ENCODE measurements around the gene PLXNA2.

The PLXNA2 gene

DNA sequence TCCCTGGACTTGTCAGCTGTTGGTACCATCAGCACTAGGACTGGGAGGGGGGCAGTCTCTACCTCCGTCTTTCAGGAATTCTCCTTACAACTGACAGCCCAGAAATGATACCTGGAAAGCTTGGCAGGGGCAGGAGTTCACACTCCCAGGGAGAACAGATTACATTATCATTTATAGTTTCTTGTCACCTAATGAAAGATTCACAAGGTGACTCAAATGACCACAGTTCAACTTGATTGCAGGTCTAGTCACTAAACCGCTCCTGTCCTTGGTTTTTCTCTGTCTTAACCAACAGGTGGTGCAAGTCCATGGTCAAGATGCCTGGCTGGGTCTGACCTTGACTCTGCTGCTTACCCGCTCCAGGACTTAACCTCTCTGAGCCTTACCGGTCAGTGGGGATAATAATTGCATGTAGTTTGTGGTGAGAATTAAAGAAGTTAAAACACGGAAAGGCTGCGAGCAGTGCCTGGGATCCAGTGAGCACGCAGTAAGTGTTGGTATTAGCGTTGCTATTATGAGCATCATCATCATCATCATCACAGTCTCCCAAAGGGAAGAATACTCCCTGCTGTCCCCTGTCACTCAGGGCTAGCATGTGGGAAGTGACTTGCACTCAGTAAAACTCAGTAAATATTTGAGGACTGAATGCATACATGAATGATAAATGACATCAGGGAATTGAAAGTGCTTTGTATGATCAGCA, 207.9 kb downstream of the PLXNA2 start:
- DNase-seq = peak in 1 of 2 donors; percentile 40

DNA sequence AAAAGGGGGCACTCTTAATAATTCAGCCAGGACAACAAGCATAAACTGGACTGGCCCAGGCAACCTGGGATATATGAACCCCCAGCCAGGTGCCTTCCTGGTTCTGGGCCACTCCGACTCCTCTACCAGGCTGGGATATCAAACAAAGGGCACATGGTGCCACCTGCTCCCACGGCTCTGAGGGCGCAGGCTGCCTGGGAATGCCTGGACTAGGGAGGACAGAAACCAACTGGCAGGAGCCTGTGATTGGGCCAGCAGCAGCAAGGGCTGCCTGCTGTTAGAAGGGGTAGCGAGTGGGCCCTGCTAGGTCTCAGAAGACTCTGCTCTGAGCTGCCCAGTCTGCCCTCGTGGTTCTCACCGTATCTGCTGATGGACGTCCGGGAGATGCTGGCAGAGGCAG, 210.0 kb downstream of the PLXNA2 start:
- no peak for DNase-seq

DNA sequence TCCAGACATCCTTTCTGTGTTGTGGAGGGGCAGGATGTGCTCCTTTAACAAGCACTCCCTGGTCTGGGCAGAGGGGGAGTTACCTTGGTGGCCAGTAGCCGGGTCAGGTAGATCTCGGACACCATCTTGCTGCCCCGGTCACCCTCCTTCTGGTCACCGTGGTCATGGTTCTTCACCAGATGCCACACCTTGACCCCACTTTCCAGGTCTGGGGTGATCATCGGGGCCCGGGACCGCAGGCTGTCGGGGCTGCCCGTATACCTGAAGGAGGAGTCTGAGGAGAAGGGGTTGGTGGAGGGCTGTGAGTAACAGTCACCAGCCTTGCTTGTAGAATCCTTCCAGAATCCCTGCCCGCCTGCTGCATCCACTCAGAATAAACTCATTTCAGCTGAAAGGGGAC, 210.9 kb downstream of the PLXNA2 start:
- no peak for DNase-seq

DNA sequence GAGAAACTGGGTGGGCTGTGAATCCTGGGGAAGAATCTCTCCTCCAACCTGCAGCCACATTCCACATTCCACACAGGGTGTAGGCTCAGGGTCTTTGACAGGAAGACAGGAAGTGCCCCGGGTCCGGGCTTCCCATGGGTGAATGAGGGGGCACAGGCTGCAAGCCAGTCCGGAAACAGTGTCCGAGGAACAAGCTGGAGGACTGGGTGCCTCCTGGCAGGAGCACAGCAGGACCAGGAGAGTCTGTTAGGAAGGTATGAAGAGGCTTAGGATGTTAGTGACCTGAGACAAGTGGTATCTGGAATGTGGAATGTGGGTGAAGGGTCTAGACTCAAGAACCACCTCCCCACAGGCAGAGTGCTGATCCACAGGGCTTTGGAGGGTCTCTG, 212.3 kb downstream of the PLXNA2 start:
- no peak for DNase-seq

DNA sequence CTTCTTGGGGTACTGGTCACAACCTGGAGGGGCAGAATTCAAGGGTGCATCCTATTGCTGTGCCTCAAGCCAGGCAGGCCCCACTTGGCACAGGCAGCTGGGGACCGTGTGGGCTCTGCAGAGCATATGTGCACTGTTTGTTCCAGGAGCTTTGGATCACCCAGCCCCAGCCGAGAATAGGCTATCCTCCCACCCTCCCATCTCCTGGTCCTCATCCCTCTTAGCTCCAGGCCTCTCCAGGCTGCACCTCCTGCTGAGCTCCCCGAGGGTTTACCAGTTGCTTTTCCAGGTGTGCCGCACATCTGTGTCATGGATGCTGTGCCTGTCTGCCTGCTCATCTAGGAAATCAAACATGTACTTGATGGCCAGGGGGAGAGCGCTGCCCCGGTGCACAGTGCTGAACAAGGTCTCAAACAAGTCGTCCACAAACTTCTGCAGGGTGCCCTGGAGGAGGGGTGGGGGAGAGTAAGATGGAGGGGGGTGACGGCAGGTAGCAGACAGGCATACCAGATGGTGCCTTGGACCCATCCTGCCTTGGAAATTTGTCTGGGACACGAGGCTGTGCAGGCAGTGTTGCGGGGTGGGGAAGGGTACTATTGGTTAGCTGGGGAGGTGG, 212.8 kb downstream of the PLXNA2 start:
- no peak for DNase-seq

DNA sequence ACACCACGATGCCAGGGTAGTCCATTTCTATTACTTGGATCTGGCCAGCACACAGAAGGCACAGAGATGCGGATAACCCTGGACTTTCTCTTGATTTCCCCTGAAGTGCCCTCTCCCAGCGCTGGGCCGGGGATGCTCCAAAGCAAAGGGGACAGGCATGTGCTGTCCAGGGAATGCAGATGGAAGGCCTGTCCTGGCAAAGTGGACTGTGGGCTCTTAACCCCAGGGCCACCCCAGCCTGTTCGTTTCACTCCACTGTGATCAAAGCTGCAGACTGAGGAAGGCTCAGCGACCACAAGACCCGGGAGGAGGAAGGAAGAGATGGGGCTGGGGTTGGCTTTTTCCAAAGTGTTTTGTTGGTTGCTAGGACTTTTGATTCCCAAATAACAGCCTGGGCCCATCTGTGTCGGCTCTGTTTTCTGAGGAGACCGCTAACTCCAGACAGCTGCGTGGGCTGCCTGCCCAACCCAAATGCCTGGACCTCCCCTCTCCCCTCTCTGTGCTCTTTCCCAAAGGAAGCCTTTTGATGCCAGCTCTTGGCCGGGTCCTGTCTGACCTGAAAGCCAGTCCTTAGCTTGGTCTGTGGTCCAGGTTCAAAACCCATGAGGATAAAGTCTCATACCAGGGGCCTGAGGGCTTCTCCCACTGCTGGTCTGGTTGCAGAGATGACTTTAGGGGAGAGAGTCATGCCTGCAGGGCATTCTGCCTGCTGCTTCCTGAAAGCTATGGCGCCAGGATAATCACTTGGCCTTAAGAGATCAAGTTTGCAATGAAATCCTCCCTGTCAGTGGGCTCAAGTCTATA, 213.7 kb downstream of the PLXNA2 start:
- DNase-seq = no peak

DNA sequence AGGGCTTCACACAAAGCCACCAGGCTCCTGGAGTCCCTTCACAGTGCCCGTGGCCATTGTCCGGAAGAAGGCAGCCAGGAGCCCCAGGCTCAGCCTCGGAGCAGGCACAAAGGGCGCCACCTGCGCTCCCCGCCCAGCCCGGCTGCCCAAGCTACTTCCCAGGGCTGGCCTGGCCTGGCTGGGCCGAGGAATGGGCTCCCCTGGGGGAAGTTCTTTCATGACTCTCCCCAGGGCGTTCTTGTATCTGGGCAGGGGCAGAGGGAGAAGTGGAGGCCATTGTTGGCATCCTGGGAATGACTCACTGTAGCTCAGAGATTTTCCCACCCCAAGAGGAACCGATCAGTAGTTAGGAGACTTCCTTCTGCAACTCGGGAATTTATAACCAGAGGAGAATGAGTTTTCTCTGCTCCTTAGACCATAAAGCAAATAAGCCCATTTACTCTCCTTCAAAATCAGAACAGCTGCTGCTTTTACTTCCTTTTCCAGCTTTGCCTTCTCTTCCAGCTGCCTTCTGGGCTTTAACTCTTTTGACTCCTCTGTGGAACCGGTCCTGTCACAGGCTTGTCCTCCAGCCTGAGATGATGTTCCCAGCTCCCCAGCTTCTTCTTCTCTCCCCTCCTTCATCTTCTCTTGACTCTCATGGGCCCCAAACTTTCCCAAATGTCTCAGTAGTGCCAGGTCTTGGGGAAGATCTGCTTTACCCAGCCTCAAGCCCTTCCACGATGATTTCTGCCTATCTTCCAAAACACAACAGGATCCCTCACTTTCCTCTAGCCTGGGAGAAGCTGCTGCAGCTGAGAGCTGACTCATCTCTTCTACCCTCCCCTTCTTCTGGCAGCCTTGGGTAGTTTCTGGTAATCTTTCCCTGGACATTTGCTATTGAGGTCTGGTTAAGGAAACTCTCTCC, 214.6 kb downstream of the PLXNA2 start:
- peak in 1 of 2 donors; percentile 20 for DNase-seq

DNA sequence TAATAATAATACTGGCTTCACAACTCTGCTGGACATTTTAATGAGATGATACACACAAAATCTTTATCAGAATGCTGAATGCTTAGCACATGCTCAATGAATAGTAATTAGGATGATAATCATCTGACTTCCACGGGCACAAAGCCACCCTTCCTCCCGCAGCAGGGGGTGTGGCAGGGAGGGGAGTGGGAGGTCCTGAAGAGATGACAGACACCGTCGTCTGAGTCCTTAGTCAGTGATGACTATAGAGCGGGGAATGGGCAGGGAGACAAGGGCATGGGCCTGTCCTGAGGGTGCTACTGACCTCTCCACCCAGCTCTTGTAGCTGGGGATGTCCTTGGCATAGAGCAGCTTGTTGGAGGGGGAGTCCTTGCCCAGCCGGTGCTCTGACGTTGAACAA, 215.7 kb downstream of the PLXNA2 start:
- DNase-seq = no peak

DNA sequence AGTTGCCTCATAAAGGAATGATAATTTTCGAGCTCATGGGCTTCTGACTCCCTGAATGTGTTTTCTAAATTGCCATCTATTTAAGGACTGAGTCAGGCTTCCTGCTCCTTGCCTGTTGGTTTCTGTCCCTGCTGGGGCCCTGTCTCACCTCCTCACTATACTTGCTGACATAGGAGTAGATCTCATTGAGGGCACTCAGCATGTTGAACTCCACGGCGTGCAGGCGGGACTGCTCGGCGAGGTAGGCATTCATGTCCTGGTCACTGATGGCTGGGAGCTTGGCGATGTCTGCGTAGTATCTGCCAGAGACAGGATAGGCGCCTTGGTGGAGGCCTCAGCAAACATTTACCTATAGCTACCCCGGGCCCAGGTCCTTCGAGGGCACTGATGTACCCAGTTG, 216.3 kb downstream of the PLXNA2 start:
- no peak for DNase-seq

DNA sequence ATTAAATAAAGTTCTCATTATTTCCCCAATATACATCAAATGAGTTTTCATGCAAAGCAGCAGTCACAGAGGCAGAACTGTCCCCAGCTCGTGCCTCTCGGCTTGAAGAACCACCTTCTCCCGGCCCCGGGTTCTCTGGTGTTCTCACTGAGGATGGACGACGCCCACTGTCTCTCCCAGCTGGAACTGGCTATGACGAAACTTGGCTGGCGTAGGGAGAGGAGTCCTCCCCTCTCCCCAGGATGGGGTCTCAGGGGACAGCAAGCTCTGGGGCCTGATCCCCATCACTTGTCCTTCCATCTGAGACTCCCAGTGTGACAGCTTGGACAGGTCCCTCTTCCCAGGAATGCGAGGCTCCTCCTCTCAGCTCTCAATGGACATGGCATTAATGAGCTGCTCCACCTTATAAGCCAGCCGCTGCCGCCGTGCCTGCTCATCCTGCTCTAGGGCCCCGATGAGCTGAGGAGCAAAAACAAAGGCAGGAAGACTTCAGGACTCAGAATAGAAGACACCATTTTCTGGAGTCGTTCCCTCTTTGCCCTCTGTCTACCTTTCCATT, 217.2 kb downstream of the PLXNA2 start:
- DNase-seq = no peak

DNA sequence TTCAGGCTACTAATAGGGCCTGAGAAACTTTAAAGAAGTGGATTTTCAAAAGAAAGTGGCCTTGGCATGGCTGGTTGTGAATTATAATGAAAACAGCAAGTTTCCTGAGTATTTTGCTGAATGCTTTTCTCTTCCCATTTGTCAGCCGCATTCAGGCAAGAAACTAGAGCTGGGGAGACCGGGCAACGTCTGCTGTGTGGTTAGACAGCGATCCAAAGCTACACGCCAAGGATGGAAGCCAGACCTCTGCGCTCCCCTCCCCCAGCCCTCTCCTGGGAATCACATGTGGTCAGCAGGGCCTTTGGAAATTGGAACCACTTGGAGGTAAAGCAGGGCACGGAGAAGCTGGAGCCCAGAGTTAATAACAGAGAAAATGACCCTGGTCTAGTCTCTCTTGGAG, 219.2 kb downstream of the PLXNA2 start:
- DNase-seq = no peak

DNA sequence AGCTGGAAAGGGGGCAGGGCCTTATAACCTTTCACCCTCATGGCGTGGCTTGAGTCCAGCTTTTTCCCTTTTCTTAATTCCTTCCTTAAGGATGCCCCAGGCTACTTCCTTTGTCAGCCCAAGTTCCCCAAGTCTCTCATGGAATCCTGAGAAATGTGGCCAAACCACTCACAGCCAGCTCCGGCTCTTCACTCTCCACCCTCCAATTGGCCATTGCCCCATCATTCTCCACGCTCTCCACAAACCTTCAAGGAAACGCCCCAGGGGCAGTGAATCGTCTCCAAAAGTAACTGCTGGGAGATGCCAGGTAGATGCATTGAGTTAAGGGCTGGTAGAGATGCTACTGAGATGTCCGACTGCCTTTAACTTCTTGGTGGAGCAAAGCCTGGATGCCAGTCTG, 219.8 kb downstream of the PLXNA2 start:
- no peak for DNase-seq

DNA sequence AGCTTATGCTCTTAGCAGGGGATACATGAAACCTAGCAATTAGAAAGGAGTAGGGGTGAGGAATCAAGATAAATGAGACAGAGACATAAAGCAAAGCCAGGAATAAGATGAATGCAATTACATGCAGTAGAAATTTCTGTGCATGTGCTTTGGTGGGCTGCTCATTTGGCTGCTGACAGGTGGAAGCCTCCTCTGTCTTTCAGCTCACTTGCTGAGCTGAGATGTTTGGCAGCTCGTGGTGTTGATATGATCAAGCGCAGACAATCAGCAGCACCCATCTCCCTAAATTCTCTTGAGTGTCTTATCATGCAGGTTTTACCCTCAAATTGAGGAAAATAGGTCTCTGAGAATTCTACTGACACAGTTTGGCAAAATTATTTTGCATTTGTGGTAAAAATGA, 224.9 kb downstream of the PLXNA2 start:
- DNase-seq = no peak

DNA sequence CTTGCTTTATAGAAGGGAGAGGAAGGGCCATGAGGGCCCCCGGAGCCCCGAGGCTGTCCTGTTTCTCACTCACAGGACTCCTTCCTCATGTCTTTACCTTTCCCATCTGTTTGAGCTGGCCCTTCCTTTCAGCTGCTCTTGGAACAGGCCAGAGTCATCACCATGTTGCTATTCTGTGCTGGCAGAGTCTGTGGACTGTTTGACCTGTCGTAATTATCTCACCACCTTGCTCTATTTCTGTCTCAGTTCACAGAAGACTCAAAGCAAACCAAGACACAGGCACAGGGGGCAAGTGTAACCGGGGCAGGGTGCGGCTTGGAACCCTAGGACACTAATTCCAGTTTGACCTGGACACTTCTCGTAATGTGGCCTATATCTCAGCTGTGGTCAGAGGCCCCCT, 228.9 kb downstream of the PLXNA2 start:
- DNase-seq = no peak

DNA sequence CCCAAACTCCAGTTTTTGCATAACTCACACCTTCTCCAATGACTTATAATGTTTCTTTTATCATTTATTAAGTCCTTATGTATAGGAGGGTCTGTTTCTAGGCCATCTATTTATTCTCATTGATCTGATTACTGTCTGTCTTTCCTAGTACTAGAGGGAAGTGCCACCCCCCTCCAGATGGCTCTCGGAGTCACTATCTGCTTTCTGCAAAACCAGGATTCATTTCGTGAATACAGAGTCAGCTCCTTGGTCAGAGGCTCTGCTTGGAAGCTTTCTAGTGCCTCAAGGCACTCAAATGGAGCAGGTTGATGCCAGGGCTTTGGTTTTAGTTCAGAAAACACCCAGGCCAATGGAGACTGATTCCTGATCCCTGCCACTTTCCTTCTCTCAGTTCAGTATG, 231.0 kb downstream of the PLXNA2 start:
- no peak for DNase-seq

DNA sequence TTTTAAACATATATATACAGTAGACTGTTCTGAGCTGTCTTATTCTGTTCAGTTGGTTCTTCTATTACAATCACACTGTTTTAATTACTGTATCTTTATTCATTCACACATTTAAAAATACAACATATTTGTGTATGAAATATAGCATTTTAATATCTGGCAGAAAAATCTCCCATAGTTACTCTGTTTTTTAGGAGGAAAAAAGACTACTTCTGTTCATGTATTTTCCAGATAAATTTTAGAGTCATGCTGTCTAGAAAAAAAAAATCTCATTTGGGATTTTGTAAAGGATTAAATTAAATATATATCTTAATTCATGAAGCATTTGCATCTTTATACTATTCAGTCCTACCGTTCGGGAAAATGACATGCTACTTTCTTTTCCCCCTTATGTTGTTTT, 231.5 kb downstream of the PLXNA2 start:
- no peak for DNase-seq

DNA sequence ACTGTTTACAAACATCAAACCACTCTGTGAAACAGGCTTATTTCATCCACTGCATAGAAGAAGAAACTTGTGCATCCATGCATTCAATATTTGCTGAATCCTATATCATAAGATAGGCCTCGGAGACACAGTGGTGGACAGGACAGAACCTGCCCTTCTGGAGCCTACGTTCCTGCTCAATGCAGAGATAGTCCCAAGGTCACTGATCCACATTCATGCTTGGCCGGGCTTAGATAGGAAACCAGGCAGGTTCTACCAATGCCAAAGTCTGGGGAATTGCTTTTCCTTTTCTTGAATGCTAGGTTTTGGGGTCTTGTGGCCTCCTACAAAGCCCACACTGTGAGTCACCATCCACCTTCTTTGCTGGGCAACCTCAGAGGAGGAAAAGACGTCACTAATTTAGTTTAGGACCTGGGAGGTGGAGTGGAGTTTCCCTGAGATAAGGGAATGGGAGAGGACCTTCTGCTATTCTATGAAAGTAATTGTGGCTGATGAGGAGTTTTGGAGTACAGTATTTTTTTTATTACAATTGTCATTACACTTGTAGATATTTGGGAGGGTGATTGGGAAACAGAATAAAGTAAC, 233.6 kb downstream of the PLXNA2 start:
- DNase-seq = no peak

DNA sequence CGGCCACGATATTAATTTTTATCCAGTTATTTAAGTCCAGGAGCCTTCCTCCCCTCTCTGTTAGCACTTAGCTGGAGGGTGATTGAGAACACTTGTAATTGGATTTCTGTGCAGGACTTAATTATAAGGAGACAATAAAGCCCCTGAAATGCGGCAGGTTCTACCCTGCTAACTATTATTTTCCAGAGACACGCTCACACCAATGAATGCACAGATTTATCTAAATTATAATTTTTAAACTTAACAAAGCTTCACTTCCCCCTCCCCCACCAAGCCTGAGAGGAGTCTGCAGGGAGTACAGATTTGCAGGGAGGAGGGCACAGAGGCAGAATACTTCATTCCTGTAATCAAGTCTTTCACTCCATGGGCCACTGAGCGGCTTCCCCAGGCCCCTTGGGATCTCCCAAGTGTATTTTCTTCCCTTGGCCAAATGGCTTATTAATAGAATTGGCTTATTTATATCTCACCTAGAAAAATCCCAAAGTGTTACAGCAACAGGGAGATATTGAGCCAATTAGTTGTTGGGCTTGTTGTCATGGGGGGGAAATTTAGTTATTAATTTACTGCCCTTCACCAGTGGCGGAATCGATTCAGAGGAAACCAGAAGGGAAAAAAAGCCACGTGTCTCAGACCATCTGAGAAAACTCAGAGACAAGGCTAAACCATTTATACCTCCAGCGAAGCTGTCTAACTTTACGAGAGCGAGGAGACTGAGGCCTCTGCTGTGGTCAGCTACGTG, 234.3 kb downstream of the PLXNA2 start:
- no peak for DNase-seq

DNA sequence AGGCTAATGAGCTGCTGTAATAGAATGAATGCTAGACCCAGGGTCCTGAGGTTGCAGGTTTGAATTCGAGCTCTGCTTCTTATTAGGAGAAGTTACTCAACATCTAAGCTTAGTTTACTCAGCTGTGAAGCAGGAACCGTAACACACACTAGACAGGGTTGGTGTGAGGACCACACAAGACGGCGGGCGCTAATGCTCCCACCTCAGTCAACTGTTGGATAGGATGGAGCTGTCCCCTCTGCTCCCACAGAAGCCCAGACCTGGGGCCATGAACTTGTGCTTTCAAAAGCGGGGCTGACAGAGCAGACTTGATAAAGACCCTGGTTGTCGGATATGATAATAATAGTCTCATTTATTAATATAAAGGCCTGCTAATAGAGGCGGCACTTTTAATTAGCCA, 234.9 kb downstream of the PLXNA2 start:
- no peak for DNase-seq

DNA sequence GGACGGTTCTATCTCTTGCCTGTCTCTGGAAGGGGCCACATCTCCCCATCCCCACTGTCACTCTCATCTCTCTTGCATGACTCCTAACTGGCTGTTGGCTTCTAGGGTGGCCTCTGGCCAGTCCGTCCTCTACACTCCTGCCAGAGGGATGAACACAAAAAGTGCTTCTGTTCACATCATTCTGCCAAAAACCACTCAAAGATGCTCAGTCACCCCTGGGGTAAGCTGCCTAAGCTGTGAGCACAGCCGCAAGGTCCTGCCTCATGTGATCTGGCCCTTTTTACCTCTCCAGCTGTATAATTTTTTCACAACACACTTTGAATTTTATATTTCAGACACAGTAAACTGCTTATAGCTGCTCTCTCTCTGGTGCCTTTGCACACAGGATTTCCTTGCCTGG, 235.7 kb downstream of the PLXNA2 start:
- DNase-seq = no peak

DNA sequence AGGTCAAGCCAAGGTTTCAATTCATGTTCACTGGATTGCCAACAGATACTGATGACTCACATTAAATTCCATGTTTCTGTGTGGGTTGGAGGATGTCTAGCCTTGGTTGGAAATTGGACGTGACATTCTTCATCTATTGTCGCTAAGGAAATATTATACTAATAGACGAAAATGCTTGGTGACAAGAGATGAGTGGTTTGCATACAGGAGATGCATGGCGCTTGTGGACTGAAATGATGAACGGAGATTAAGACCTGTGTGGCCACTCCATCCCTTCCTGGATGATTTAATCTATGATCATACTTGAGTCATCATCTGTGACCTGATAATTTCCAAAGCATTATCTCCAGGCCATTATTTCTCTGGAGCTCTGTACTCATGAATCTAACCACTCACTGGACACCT, 236.2 kb downstream of the PLXNA2 start:
- DNase-seq = no peak
